K562 (cell line): ENCODE data around the gene B9D2. TPM values are rescaled to one million over a fixed set of nuclear protein-coding genes. Genes with fewer than 3 reads are reported as not detected.
A peak's percentile ranks its signal among the peaks of the same experiment; 100 is the strongest.

ENCODE experiments used
- AFF4 ChIP-seq: sonication (generic); formaldehyde crosslinking; IDR thresholded peaks from 2 replicates; pipeline ENCODE4 v1.8.0; 2023; ENCODE audit warnings: mild to moderate bottlenecking, missing genetic modification reagents
- BCL6 ChIP-seq: fragments of 250-450 bp; sonication (Bioruptor Pico); IDR thresholded peaks from 2 replicates; pipeline ENCODE4 v1.4.0; 2020
- CHAMP1 ChIP-seq: fragments of 450-650 bp; IDR thresholded peaks from 2 replicates; pipeline ENCODE4 v1.6.1; 2016; ENCODE audit warnings: mild to moderate bottlenecking
- ELK3 ChIP-seq: fragments of 450-650 bp; formaldehyde crosslinking; IDR thresholded peaks from 2 replicates; pipeline ENCODE4 v1.4.0; 2020; ENCODE audit warnings: mild to moderate bottlenecking
- GTF2B ChIP-seq: IDR thresholded peaks from 2 replicates; pipeline ENCODE4 v1.6.1; 2011; ENCODE audit not compliant: insufficient read length; ENCODE audit errors: extremely low read depth
- MLLT1 ChIP-seq, 2 experiments: fragments of 450-650 bp; IDR thresholded peaks; 2 replicates each; pipeline ENCODE4 v1.6.1; 2016
- NELFE ChIP-seq: IDR thresholded peaks from 2 replicates; pipeline ENCODE4 v1.6.1; 2011; ENCODE audit warnings: mild to moderate bottlenecking; ENCODE audit not compliant: insufficient read depth, insufficient read length
- NR4A1 ChIP-seq, 2 experiments: fragments of 250-450 bp in 1 of 2; fragments of 450-650 bp in 1 of 2; sonication (Bioruptor Pico) in 1 of 2; IDR thresholded peaks; 2 replicates each; pipeline versions ENCODE4 v1.4.0 to v1.6.1; 2016 to 2020; ENCODE audit warnings: mild to moderate bottlenecking in 2 of 2, missing compliant biosample characterization in 1 of 2, missing genetic modification characterization in 1 of 2, moderate library complexity in 1 of 2
- PRPF4 ChIP-seq: fragments of 200-400 bp; formaldehyde crosslinking; IDR thresholded peaks from one replicate; pipeline ENCODE4 v1.6.1; 2017; ENCODE audit warnings: low read length, low read depth, mild to moderate bottlenecking; ENCODE audit not compliant: insufficient read depth, poor library complexity, severe bottlenecking
- RNF2 ChIP-seq: sonication (generic); IDR thresholded peaks from 2 replicates; pipeline ENCODE4 v1.6.1; 2016
- SOX6 ChIP-seq: fragments of 450-650 bp; IDR thresholded peaks from 2 replicates; pipeline ENCODE4 v1.6.1; 2014; ENCODE audit warnings: mild to moderate bottlenecking
- STAT5A ChIP-seq: IDR thresholded peaks from 2 replicates; pipeline ENCODE4 v1.6.1; 2012; ENCODE audit warnings: low read length, inconsistent platforms, borderline replicate concordance
- STAT5B ChIP-seq: fragments of 250-450 bp; sonication (Bioruptor Pico); IDR thresholded peaks from 2 replicates; pipeline ENCODE4 v1.8.0; 2021; ENCODE audit warnings: mild to moderate bottlenecking, inconsistent platforms
- ZNF232 ChIP-seq: sonication (generic); formaldehyde crosslinking; IDR thresholded peaks from 2 replicates; pipeline ENCODE4 v1.8.0; 2022; ENCODE audit warnings: mild to moderate bottlenecking, missing genetic modification reagents
- ZNF449 ChIP-seq: fragments of 250-450 bp; sonication (Bioruptor Pico); IDR thresholded peaks from 2 replicates; pipeline ENCODE4 v1.8.0; 2022; ENCODE audit warnings: moderate library complexity, mild to moderate bottlenecking, inconsistent platforms
- polyA plus RNA-seq, 8 experiments: library from polyadenylated mRNA; depleted of rRNA in 4 of 8; stranded (reverse) in 5 of 8; unstranded in 3 of 8; fragments of >200 nt; fragmentation: Nextera tagmentation in 2 of 8; fragmentation: Illumina TruSeq in 1 of 8; extraction: Ambion mirVana in 2 of 8; extraction: Trizol in 1 of 8; gene quantifications; 2 replicates each; pipeline versions ENCODE4 v1.2.1 to v1.2.3, GENCODE V29; 2011 to 2014; ENCODE audit warnings: inconsistent platforms in 1 of 8, missing spikeins in 1 of 8
- total RNA-seq, 7 experiments: library from RNA; depleted of rRNA in 6 of 7; stranded (reverse); fragments of >200 nt in 6 of 7; fragmentation: Illumina TruSeq in 2 of 7; extraction: Trizol in 2 of 7; gene quantifications; 2 replicates each; pipeline versions ENCODE4 v1.2.1 to v1.2.3, GENCODE V29; 2011 to 2021; ENCODE audit warnings: low replicate concordance in 1 of 7

The B9D2 gene
- total and polyA plus RNA-seq, 9 of the 15 experiments (the other 6 are each of a cell fraction or from before 2014, with no cell fraction given), result 0.83 to 6.9 (median 2.8) TPM

- TF ChIP-seq CHAMP1, result no peak
- TF ChIP-seq RNF2, result peak; percentile 42; the same call in 1 of the 2 replicates
- TF ChIP-seq ZNF232, result no peak
- TF ChIP-seq SOX6, result peak; percentile 26; the same call in 1 of the 2 replicates
- peak in 1 of 2 experiments; percentile 53; a peak in 1 of 4 replicates for TF ChIP-seq MLLT1 (IDR thresholded peaks at IDR 0.05)
- no peak for TF ChIP-seq PRPF4
- no peak for TF ChIP-seq NR4A1 (CRISPR knock-in tag; IDR thresholded peaks at IDR 0.05)
- TF ChIP-seq NR4A1 (tag; IDR thresholded peaks at IDR 0.05), result no peak
- TF ChIP-seq GTF2B, result no peak
- TF ChIP-seq STAT5A, result no peak
- TF ChIP-seq STAT5B (CRISPR knock-in tag), result no peak
- no peak for TF ChIP-seq BCL6 (CRISPR knock-in tag)
- TF ChIP-seq NELFE, result no peak
- 0 out of 2 replicates have a peak, but pooled peaks have one; percentile 26 for TF ChIP-seq AFF4
- no peak for TF ChIP-seq ZNF449
- no peak for TF ChIP-seq ELK3 (CRISPR knock-in tag)
Measured at GRCh38 chr19:41353466-41354342, 10.2 kb downstream of the B9D2 start, which contains the start of gene TGFB1 (continued).
